ENCODE results near the gene CYP3A4.

CYP3A4 gene

GRCh38 chr7:99794585-99795502, 10.9 kb upstream of the CYP3A4 start:
- H3K4me3 ChIP-seq (ENCODE audit: low read depth, low read length): no peak overlapping the region
- peaks cover 6% of the 10 kb centered on the region for H3K27me3 ChIP-seq
- H3K4me1 ChIP-seq: no peaks in the 10 kb centered on the region
- no peaks in the 10 kb centered on the region for H3K9me3 ChIP-seq
- TF ChIP-seq CTCF (IDR thresholded peaks at IDR 0.05; ENCODE audit: low read depth, low read length): no peak
- no peaks in the 10 kb centered on the region for H3K36me3 ChIP-seq
- DNase-seq: no peak

- no peaks in the 10 kb centered on the region for H3K36me3 ChIP-seq
- no peak for TF ChIP-seq CTCF (IDR thresholded peaks at IDR 0.05; ENCODE audit: low read depth, low read length)
- no peaks in the 10 kb centered on the region for H3K9me3 ChIP-seq
- peaks cover 6% of the 10 kb centered on the region for H3K27me3 ChIP-seq
- no peak for DNase-seq
- H3K4me1 ChIP-seq: no peaks in the 10 kb centered on the region
- no peak overlapping the region for H3K4me3 ChIP-seq (ENCODE audit: low read depth, low read length)
Observed at GRCh38 chr7:99793443-99793842, 9.5 kb upstream of the CYP3A4 start.

GRCh38 chr7:99792967-99793366, 9.0 kb upstream of the CYP3A4 start:
- Histone ChIP-seq H3K4me1 (no peaks in the 10 kb centered on the region), H3K4me3 (ENCODE audit: low read depth, low read length) (no peak overlapping the region), H3K36me3 (no peaks in the 10 kb centered on the region), H3K9me3 (no peaks in the 10 kb centered on the region), H3K27me3 (peaks cover 6% of the 10 kb centered on the region)
- no peak for DNase-seq
- TF ChIP-seq CTCF (IDR thresholded peaks at IDR 0.05; ENCODE audit: low read depth, low read length): no peak

- H3K36me3 ChIP-seq: no peaks in the 10 kb centered on the region
- no peaks in the 10 kb centered on the region for H3K4me1 ChIP-seq
- no peak for TF ChIP-seq CTCF (IDR thresholded peaks at IDR 0.05; ENCODE audit: low read depth, low read length)
- DNase-seq: no peak
- H3K4me3 ChIP-seq (ENCODE audit: low read depth, low read length): no peak overlapping the region
- H3K27me3 ChIP-seq: peaks cover 6% of the 10 kb centered on the region
- no peaks in the 10 kb centered on the region for H3K9me3 ChIP-seq
Observed at GRCh38 chr7:99791667-99792369, 7.8 kb upstream of the CYP3A4 start.

- no peaks in the 10 kb centered on the region for H3K36me3 ChIP-seq
- no peak for TF ChIP-seq CTCF (IDR thresholded peaks at IDR 0.05; ENCODE audit: low read depth, low read length)
- H3K27me3 ChIP-seq: peaks cover 6% of the 10 kb centered on the region
- H3K4me1 ChIP-seq: no peaks in the 10 kb centered on the region
- H3K9me3 ChIP-seq: no peaks in the 10 kb centered on the region
- DNase-seq: no peak
- H3K4me3 ChIP-seq (ENCODE audit: low read depth, low read length): no peak overlapping the region
Observed at GRCh38 chr7:99791021-99791420, 7.0 kb upstream of the CYP3A4 start.

- TF ChIP-seq CTCF (IDR thresholded peaks at IDR 0.05; ENCODE audit: low read depth, low read length): no peak
- Histone ChIP-seq H3K36me3 (no peaks in the 10 kb centered on the region), H3K27me3 (peaks cover 6% of the 10 kb centered on the region), H3K4me1 (no peaks in the 10 kb centered on the region), H3K4me3 (ENCODE audit: low read depth, low read length) (no peak overlapping the region), H3K9me3 (no peaks in the 10 kb centered on the region)
- DNase-seq: no peak
Observed at GRCh38 chr7:99790407-99790806, 6.4 kb upstream of the CYP3A4 start.
